GM12874 (cell line): ENCODE results near the gene GALNT9.

ENCODE experiments used
- TF ChIP-seq, protein P1 (sequence below): IDR thresholded peaks from 2 replicates; pipeline ENCODE4 v1.5.1; 2011; ENCODE audit warnings: low read depth, mild to moderate bottlenecking, control low read depth, low read length, moderate library complexity; ENCODE audit not compliant: insufficient read depth

The GALNT9 gene

DNA sequence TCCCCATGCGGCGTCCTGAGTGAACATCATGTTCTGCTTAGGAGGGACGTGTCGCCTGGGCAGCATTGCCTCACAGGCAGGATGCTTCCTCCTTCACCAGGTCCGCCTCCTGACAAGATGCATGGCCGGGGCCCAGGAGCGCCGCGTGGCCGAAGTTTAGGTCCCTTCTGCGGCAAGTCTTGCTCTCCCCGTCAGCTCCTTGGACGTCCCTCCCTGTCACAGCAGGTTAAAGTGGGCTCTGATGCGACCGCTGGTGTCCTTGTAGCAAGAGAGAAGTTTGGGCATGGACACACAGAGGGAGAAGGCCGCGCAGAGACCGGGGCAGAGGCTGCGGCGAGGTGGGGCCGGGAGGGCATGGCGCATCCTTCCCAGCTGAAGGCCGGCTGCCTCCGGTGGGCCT lies 9.4 kb upstream of the GALNT9 start:
- TF ChIP-seq, protein P1, sequence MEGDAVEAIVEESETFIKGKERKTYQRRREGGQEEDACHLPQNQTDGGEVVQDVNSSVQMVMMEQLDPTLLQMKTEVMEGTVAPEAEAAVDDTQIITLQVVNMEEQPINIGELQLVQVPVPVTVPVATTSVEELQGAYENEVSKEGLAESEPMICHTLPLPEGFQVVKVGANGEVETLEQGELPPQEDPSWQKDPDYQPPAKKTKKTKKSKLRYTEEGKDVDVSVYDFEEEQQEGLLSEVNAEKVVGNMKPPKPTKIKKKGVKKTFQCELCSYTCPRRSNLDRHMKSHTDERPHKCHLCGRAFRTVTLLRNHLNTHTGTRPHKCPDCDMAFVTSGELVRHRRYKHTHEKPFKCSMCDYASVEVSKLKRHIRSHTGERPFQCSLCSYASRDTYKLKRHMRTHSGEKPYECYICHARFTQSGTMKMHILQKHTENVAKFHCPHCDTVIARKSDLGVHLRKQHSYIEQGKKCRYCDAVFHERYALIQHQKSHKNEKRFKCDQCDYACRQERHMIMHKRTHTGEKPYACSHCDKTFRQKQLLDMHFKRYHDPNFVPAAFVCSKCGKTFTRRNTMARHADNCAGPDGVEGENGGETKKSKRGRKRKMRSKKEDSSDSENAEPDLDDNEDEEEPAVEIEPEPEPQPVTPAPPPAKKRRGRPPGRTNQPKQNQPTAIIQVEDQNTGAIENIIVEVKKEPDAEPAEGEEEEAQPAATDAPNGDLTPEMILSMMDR, result no peak

GRCh38 chr12:132338311-132338710 lies 8.9 kb upstream of the GALNT9 start:
- TF ChIP-seq, protein P1, result no peak

DNA sequence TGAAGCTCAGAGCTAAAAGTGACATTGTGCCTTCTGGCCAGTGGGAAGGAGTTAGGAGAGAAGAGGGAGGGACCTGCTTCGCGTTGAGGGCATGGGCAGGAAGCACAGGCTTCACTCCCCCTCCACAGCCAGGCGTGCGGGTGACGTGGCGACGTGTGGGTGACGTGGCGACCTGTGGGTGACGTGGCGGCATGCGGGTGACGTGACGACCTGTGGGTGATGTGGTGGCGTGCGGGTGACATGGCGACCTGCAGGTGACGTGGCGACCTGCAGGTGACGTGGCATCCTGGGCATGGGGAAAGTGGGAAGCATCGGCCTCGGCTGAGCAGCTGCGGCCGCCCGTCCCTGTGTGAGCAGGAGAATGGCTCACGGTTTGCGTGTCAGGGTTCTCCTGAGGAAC lies 8.2 kb upstream of the GALNT9 start:
- TF ChIP-seq, protein P1, result no peak

DNA sequence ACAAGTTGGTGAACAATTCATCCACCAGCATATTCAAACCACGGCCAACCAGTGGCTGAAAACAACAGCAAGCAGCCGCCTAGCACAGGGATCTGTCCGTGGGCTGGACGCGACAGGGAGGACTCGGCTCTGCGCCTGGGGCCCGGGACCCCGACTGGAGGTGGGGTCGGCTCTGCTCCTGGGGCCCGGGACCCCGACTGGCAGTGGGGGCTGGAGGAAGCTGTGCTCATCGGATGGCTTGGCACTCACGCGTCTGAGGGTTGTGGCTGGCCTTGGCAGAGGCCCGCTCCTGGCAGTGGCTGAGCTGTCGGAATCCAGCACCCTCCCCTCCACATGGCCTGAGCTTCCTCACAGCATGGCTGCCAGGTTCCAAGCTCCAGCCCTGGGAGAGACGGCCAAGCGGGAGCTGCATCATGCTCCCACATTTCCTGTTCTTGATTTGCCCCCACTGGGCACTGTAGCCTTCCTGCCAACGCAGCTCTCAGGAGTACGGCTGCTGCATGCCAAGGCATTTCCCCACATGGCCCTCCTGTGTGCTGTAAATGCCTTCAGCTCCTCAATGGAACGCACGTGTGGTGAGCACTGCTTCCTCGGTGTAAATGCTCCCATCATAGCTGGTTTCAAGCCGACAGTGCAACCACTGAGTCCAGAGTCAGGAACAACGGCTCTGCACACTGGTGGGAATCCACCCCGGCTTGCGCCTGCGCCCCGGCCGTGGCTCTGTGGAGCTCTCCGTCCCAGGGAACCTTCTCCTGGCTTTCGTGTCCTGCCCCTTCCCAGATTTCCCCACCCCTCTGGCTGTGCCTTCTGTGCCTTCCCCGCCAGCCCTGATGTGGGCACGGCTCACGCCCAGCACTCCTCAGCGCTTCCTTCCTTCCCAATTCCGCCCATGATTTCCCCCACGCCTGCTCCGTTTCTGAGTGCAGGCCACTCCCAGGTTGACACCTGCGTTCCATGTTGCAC lies 7.3 kb upstream of the GALNT9 start:
- TF ChIP-seq, protein P1, result no peak

GRCh38 chr12:132335179-132335756 lies 5.9 kb upstream of the GALNT9 start:
- TF ChIP-seq, protein P1, result no peak

GRCh38 chr12:132333766-132334165 lies 4.4 kb upstream of the GALNT9 start:
- TF ChIP-seq, protein P1, result no peak

DNA sequence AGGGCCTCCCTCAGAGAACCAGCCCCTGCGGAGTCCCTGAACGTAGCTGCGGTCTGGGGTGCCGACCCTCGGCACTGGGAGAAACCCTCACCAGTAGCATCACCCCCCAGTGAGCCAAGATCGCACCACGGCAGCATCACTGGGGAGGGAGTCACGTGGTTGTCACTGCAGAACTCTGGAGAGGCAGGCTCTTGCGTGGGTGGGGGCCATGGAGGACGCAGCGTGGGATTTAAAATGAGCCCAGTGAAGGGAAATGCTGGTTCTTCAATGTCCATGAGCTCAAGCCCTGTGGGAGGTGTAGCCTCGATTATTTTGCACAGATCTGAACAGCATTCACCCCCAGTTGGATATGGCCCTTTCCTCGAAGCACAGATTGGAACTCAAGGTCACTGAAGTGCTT lies 3.9 kb upstream of the GALNT9 start:
- TF ChIP-seq, protein P1, result no peak
